ENCODE results near the gene OR2S2.
"Not testable (repeated sequence)": the region's sequence is repeated elsewhere in the genome, so short reads cannot be mapped to it uniquely, and the experiment has no call there.

Gene OR2S2, protein sequence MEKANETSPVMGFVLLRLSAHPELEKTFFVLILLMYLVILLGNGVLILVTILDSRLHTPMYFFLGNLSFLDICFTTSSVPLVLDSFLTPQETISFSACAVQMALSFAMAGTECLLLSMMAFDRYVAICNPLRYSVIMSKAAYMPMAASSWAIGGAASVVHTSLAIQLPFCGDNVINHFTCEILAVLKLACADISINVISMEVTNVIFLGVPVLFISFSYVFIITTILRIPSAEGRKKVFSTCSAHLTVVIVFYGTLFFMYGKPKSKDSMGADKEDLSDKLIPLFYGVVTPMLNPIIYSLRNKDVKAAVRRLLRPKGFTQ

GRCh38 chr9:35958104-35958837 lies at the start of gene OR2S2:
OR2S2 (minus strand) TSS chr9:35958154; CDS start chr9:35958098, 56 bp downstream.
- intact Hi-C loops (cut with DNase I; ENCODE audit: low total_unique reads) = loop anchor here (5.0 kb wide), 1 partner anchor 64 kb away; no protein-coding TSS in a partner anchor
- no peaks in the 10 kb centered on the region for H3K36me3 ChIP-seq

GRCh38 chr9:36007316-36007708 lies 49.4 kb upstream of the OR2S2 start:
- intact Hi-C loops (cut with DNase I; ENCODE audit: low total_unique reads) = no loop called here
- H3K4me1 ChIP-seq = no peaks in the 10 kb centered on the region
- no peak overlapping the region for H3K27ac ChIP-seq
- TF ChIP-seq, protein P1, sequence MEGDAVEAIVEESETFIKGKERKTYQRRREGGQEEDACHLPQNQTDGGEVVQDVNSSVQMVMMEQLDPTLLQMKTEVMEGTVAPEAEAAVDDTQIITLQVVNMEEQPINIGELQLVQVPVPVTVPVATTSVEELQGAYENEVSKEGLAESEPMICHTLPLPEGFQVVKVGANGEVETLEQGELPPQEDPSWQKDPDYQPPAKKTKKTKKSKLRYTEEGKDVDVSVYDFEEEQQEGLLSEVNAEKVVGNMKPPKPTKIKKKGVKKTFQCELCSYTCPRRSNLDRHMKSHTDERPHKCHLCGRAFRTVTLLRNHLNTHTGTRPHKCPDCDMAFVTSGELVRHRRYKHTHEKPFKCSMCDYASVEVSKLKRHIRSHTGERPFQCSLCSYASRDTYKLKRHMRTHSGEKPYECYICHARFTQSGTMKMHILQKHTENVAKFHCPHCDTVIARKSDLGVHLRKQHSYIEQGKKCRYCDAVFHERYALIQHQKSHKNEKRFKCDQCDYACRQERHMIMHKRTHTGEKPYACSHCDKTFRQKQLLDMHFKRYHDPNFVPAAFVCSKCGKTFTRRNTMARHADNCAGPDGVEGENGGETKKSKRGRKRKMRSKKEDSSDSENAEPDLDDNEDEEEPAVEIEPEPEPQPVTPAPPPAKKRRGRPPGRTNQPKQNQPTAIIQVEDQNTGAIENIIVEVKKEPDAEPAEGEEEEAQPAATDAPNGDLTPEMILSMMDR (IDR thresholded peaks at IDR 0.05) = no peak
- no peak overlapping the region for H3K4me3 ChIP-seq
- no peaks in the 10 kb centered on the region for H3K36me3 ChIP-seq
- DNase-seq = no peak
- H3K9me3 ChIP-seq = peaks cover 0 to 7% (median 3%) of the 10 kb centered on the region in 3 donors
- peaks cover 0 to 11% of the 10 kb centered on the region in 2 donors for H3K27me3 ChIP-seq

More at GRCh38 chr9:35958104-35958837, at the start of gene OR2S2:
- peaks cover 0 to 4% of the 10 kb centered on the region in 2 donors for H3K27me3 ChIP-seq
- H3K4me1 ChIP-seq = no peaks in the 10 kb centered on the region
- H3K27ac ChIP-seq = no peak within 1 kb of the TSS
- DNase-seq = no peak
- no peaks in the 10 kb centered on the region for H3K9me3 ChIP-seq
- TF ChIP-seq, protein P1 (IDR thresholded peaks at IDR 0.05) = no peak
- no peak within 1 kb of the TSS for H3K4me3 ChIP-seq

GRCh38 chr9:36006549-36007315 lies 48.8 kb upstream of the OR2S2 start:
- peaks cover 0 to 11% of the 10 kb centered on the region in 2 donors for H3K27me3 ChIP-seq
- no peaks in the 10 kb centered on the region for H3K36me3 ChIP-seq
- no peak overlapping the region for H3K4me3 ChIP-seq
- TF ChIP-seq, protein P1 (IDR thresholded peaks at IDR 0.05) = no peak
- H3K27ac ChIP-seq = no peak overlapping the region
- H3K9me3 ChIP-seq = peaks cover 0 to 7% (median 3%) of the 10 kb centered on the region in 3 donors
- DNase-seq = no peak
- intact Hi-C loops (cut with DNase I; ENCODE audit: low total_unique reads) = no loop called here
- no peaks in the 10 kb centered on the region for H3K4me1 ChIP-seq

DNA sequence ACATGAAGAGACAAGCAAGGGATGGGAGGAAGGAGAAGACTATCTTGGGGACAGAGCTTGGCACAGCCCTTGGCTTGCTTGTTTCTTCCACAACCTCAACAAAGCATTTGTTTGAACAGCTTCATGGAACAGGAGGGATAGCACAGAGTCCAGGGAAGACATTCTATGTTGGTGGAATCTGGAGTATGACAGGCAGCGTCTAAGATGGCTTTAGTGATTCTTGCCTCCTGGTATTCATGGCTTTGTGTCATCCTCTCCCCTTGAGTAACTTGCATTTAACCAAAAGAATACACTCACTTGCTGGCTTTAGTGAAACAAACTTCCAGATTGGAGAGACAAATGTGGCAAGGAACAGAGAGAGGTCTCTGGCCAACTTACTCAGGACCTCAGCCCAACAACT lies 47.9 kb upstream of the OR2S2 start:
- H3K36me3 ChIP-seq = no peaks in the 10 kb centered on the region
- H3K4me3 ChIP-seq = no peak overlapping the region
- H3K27me3 ChIP-seq = peaks cover 0 to 11% of the 10 kb centered on the region in 2 donors
- H3K4me1 ChIP-seq = no peaks in the 10 kb centered on the region
- TF ChIP-seq, protein P1 (IDR thresholded peaks at IDR 0.05) = no peak
- intact Hi-C loops (cut with DNase I; ENCODE audit: low total_unique reads) = no loop called here
- no peak for DNase-seq
- no peak overlapping the region for H3K27ac ChIP-seq
- H3K9me3 ChIP-seq = peaks cover 0 to 7% (median 3%) of the 10 kb centered on the region in 3 donors

DNA sequence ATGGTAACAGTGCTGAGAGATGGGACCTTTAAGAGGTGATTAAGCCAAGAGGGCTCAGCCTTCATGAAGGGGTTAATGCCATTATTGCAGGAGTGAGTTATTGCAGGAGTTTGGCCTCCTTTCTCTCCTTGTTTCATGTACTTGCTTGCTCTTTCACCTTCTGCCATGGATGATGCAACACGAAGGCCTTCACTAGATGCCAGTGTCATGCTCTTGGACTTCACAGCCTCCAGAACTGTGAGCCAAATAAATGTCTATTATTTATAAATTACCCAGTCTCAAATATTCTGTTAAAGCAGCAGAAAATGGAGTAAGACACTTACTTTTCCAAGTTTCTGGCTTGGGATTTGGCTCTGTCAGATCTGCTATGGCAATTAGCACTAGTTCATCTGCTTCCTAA lies 40.4 kb upstream of the OR2S2 start:
- intact Hi-C loops (cut with DNase I; ENCODE audit: low total_unique reads) = no loop called here
- DNase-seq = no peak
- TF ChIP-seq, protein P1 (IDR thresholded peaks at IDR 0.05) = no peak
- Histone ChIP-seq H3K36me3 (no peaks in the 10 kb centered on the region), H3K27ac (no peak overlapping the region), H3K9me3 (peaks cover 0 to 6% (median 0%) of the 10 kb centered on the region in 3 donors), H3K4me1 (no peaks in the 10 kb centered on the region), H3K27me3 (peaks cover 0 to 9% of the 10 kb centered on the region in 2 donors), H3K4me3 (no peak overlapping the region)

DNA sequence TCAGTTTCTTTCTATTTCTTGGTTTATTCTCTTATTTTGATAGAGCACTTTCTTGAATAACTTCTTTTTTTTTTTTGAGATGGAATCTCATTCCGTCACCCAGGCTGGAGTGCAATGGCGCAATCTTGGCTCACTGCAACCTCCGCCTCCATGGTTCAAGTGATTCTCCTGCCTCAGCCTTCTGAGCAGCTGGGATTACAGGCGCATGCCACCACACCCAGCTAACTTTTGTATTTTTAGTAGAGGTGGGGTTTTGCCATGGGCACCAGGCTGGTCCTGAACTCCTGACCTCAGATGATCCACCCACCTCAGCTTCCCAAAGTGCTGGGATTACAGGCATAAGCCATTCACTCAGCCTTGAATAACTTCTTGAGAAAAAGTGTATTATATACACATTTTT lies 39.1 kb upstream of the OR2S2 start:
- intact Hi-C loops (cut with DNase I; ENCODE audit: low total_unique reads) = not testable (repeated sequence)

More for the DNA sequence above, 39.1 kb upstream of the OR2S2 start:
- not testable (repeated sequence) for H3K36me3 ChIP-seq, H3K4me1 ChIP-seq, H3K27me3 ChIP-seq, H3K9me3 ChIP-seq, H3K4me3 ChIP-seq, DNase-seq, H3K27ac ChIP-seq
